PC-3 (cell line): ENCODE measurements around the gene ARL8A. TPM values are rescaled to one million over a fixed set of nuclear protein-coding genes. Genes with fewer than 3 reads are reported as not detected.

Experiments used
- ATAC-seq: fragments of 200-7000 bp; cut with Tn5 transposase; 2 replicates; pipeline ENCODE4 v1.9.1; 2020; ENCODE audit warnings: mild to moderate bottlenecking, moderate library complexity
- BruUV-seq: library from RNA; stranded (reverse); fragments of 400-500 nt; replicated peaks from 2 replicates; lab custom pipeline; 2021; lab: Mats Ljungman, UMichigan
- CTCF ChIA-PET: fragments of 300-600 bp; sonication (Branson Sonifier 250); formaldehyde crosslinking; loops from one replicate; lab custom pipeline; 2022; ENCODE audit warnings: antibody characterized with exemption; lab: Charles Lee
- POLR2A ChIA-PET: fragments of 300-600 bp; sonication (Branson Sonifier 250); formaldehyde crosslinking; loops from one replicate; lab custom pipeline; 2022; ENCODE audit warnings: antibody characterized with exemption; ENCODE audit not compliant: unreplicated experiment; lab: Charles Lee
- DNase-seq: peaks from one replicate; pipeline ENCODE4 v3.0.0-alpha.2; 2015
- H2AFZ ChIP-seq: fragments of 300-600 bp; sonication (generic); 2 replicates; pipeline ENCODE4 v1.6.0; 2016; ENCODE audit warnings: antibody characterized with exemption, low read length
- H3F3A ChIP-seq: fragments of 300-600 bp; sonication (generic); one replicate; pipeline ENCODE4 v1.6.0; 2017; ENCODE audit warnings: antibody characterized with exemption, low read length, control low read depth, mild to moderate bottlenecking; ENCODE audit not compliant: unreplicated experiment
- H3K27ac ChIP-seq: fragments of 300-600 bp; sonication (generic); 2 replicates; pipeline ENCODE4 v1.5.1; 2016; ENCODE audit warnings: mild to moderate bottlenecking, low read length
- H3K27me3 ChIP-seq: fragments of 300-600 bp; sonication (generic); 2 replicates; pipeline ENCODE4 v1.6.1; 2016; ENCODE audit warnings: low read length, mixed read lengths
- H3K36me3 ChIP-seq: fragments of 300-600 bp; sonication (generic); 2 replicates; pipeline ENCODE4 v1.6.1; 2016; ENCODE audit warnings: low read depth, mixed run types, low read length, mixed read lengths
- H3K4me1 ChIP-seq: fragments of 300-600 bp; sonication (generic); 2 replicates; pipeline ENCODE4 v1.5.1; 2016; ENCODE audit warnings: low read length; ENCODE audit not compliant: insufficient read depth
- H3K4me2 ChIP-seq: fragments of 300-600 bp; sonication (generic); 2 replicates; pipeline ENCODE4 v1.6.0; 2016; ENCODE audit warnings: low read length
- H3K4me3 ChIP-seq: fragments of 300-600 bp; sonication (generic); 2 replicates; pipeline ENCODE4 v1.5.1; 2016; ENCODE audit warnings: mild to moderate bottlenecking, low read length, mixed read lengths
- H3K79me2 ChIP-seq: fragments of 300-600 bp; sonication (generic); 2 replicates; pipeline ENCODE4 v1.6.1; 2017; ENCODE audit warnings: low read length, mixed read lengths
- H3K9ac ChIP-seq: fragments of 300-600 bp; sonication (generic); 2 replicates; pipeline ENCODE4 v1.6.0; 2016; ENCODE audit warnings: mild to moderate bottlenecking, low read length
- H3K9me2 ChIP-seq: fragments of 300-600 bp; sonication (generic); replicated peaks from 2 replicates; pipeline ENCODE4 v1.6.1; 2016; ENCODE audit warnings: mixed run types, low read length, mixed read lengths
- H3K9me3 ChIP-seq: fragments of 300-600 bp; sonication (generic); 2 replicates; pipeline ENCODE4 v1.6.1; 2016; ENCODE audit warnings: low read length, mixed read lengths
- H4K20me1 ChIP-seq: fragments of 300-600 bp; sonication (generic); 2 replicates; pipeline ENCODE4 v1.6.1; 2016; ENCODE audit warnings: low read length, mixed read lengths
- CTCF ChIP-seq: fragments of 300-600 bp; sonication (generic); conservative IDR thresholded peaks from 2 replicates; pipeline ENCODE4 v1.5.1; 2017; ENCODE audit warnings: antibody characterized with exemption, low read depth, mild to moderate bottlenecking, low read length
- EZH2 ChIP-seq: fragments of 300-600 bp; sonication (generic); IDR thresholded peaks from one replicate; pipeline ENCODE4 v1.6.1; 2017; ENCODE audit warnings: antibody characterized with exemption, mild to moderate bottlenecking, low read length; ENCODE audit not compliant: unreplicated experiment
- EZH2phosphoT487 ChIP-seq: fragments of 300-600 bp; sonication (generic); IDR thresholded peaks from 2 replicates; pipeline ENCODE4 v1.6.1; 2018; ENCODE audit warnings: mild to moderate bottlenecking, antibody characterized with exemption, low read length, borderline replicate concordance
- intact Hi-C: fragments of 100-400 bp; cut with micrococcal nuclease; formaldehyde crosslinking; loops from 2 replicates; pipeline ENCODE4 v1.9.0; 2023
- total RNA-seq: library from RNA; depleted of rRNA; stranded (reverse); fragments of >200 nt; gene quantifications from 2 replicates; pipeline ENCODE4 v1.2.3, GENCODE V29; 2014

Gene ARL8A
- total RNA-seq, 1 experiment from 2014 or later: 20.4 TPM

GRCh38 chr1:202104073-202104472 lies 40.5 kb downstream of the ARL8A start:
- Histone ChIP-seq H4K20me1 (no peaks in the 10 kb centered on the region), H3K9me2 (no peaks in the 10 kb centered on the region), H3K9me3 (no peaks in the 10 kb centered on the region), H3F3A (no peaks in the 10 kb centered on the region), H2AFZ (no peak overlapping the region), H3K36me3 (no peaks in the 10 kb centered on the region), H3K27ac (no peak overlapping the region), H3K9ac (no peak overlapping the region), H3K27me3 (no peaks in the 10 kb centered on the region), H3K4me1 (peaks cover 31% of the 10 kb centered on the region), H3K4me2 (no peak overlapping the region), H3K4me3 (no peak overlapping the region), H3K79me2 (no peaks in the 10 kb centered on the region)
- ChIA-PET CTCF (no interaction called here), POLR2A (no interaction called here)
- no TSS peak for BruUV-seq
- TF ChIP-seq EZH2phosphoT487 (no peak), EZH2 (no peak), CTCF (no peak)
- intact Hi-C loops: no loop called here
- no peak for ATAC-seq
- no peak for DNase-seq

- Histone ChIP-seq H2AFZ (no peak overlapping the region), H4K20me1 (no peaks in the 10 kb centered on the region), H3K36me3 (no peaks in the 10 kb centered on the region), H3K9me2 (no peaks in the 10 kb centered on the region), H3F3A (no peaks in the 10 kb centered on the region), H3K4me2 (no peak overlapping the region), H3K9me3 (no peaks in the 10 kb centered on the region), H3K4me1 (peaks cover 11% of the 10 kb centered on the region), H3K4me3 (no peak overlapping the region), H3K79me2 (no peaks in the 10 kb centered on the region), H3K27ac (no peak overlapping the region), H3K9ac (no peak overlapping the region), H3K27me3 (no peaks in the 10 kb centered on the region)
- no peak for DNase-seq
- BruUV-seq: no TSS peak
- TF ChIP-seq EZH2phosphoT487 (no peak), EZH2 (no peak), CTCF (no peak)
- intact Hi-C loops: no loop called here
- ChIA-PET CTCF (no interaction called here), POLR2A (interaction anchor here (1.0 kb wide), 1 partner anchor 91 kb away, joined by 3 read pairs; the partner anchor contains the start of gene ELF3)
- no peak for ATAC-seq
Observed at GRCh38 chr1:202101184-202101583, 43.4 kb downstream of the ARL8A start.

GRCh38 chr1:202093858-202094257 lies 50.7 kb downstream of the ARL8A start:
- CTCF ChIA-PET: no interaction called here
- H3K27ac ChIP-seq: no peak overlapping the region

More at GRCh38 chr1:202093858-202094257, 50.7 kb downstream of the ARL8A start:
- Histone ChIP-seq H3K9me2 (no peaks in the 10 kb centered on the region), H2AFZ (no peak overlapping the region), H3K9ac (no peak overlapping the region), H3F3A (no peaks in the 10 kb centered on the region), H3K27me3 (no peaks in the 10 kb centered on the region), H3K9me3 (no peaks in the 10 kb centered on the region), H3K79me2 (no peaks in the 10 kb centered on the region), H3K4me3 (no peak overlapping the region), H3K4me2 (no peak overlapping the region), H3K36me3 (no peaks in the 10 kb centered on the region), H3K4me1 (no peaks in the 10 kb centered on the region), H4K20me1 (no peaks in the 10 kb centered on the region)
- no peak for DNase-seq
- POLR2A ChIA-PET: no interaction called here
- intact Hi-C loops: no loop called here
- BruUV-seq: no TSS peak
- no peak for ATAC-seq
- no peak for TF ChIP-seq CTCF
- TF ChIP-seq EZH2phosphoT487: no peak
- no peak for TF ChIP-seq EZH2
